ENCODE measurements around the gene MFSD2A. TPM values are rescaled to one million over a fixed set of nuclear protein-coding genes. Genes with fewer than 3 reads are reported as not detected.
A peak's percentile ranks its signal among the peaks of the same experiment; 100 is the strongest.

Gene MFSD2A
- total and polyA plus RNA-seq, 10 of the 15 experiments (the other 5 are each of a cell fraction or from before 2014, with no cell fraction given), result 0.84 to 30.1 (median 15.2) TPM

- Histone ChIP-seq H3K4me2 (ENCODE audit: control insufficient read depth, insufficient read depth) (peak overlapping the region; percentile 39), H3K36me3 (ENCODE audit: control insufficient read depth in 2 of 2, insufficient read depth in 2 of 2, low read length in 1 of 2) (peaks cover 5 to 8% of the 10 kb centered on the region in 2 experiments), H3K4me1 (ENCODE audit: control insufficient read depth, insufficient read depth, low read length) (peaks cover 22% of the 10 kb centered on the region), H2AFZ (ENCODE audit: control insufficient read depth, low read depth, low read length) (peak overlapping the region; percentile 39), H3K79me2 (ENCODE audit: control insufficient read depth, insufficient read depth, low read length) (peaks cover 33% of the 10 kb centered on the region), H3K27ac (ENCODE audit: control insufficient read depth, insufficient read depth) (peak overlapping the region; percentile 68), H4K20me1 (ENCODE audit: control insufficient read depth, insufficient read depth) (no peaks in the 10 kb centered on the region), H3K27me3 (replicated peaks in 1 of 2; ENCODE audit: control insufficient read depth in 2 of 2, insufficient read depth in 2 of 2, low read length in 1 of 2) (no peaks in the 10 kb centered on the region), H3K4me3 (peak overlapping the region; percentile 14; the same call in 1 of the 2 replicates), H3K9ac (ENCODE audit: control insufficient read depth, insufficient read depth, low read length) (peak overlapping the region; percentile 36), H3K9me3 (replicated peaks; ENCODE audit: control insufficient read depth, insufficient read depth, low read length) (no peaks in the 10 kb centered on the region)
- no peak for ATAC-seq
- 93% methylated on average over 12 of the region's 12 CpGs for WGBS (ENCODE audit: insufficient coverage, insufficient replicate concordance, low lambda C conversion rate, missing lambda C conversion rate)
- ChIA-PET CTCF (interaction anchor here (0.9 to 7.5 kb wide), 7 partner anchors 8 to 73 kb away, joined by 3 to 53 read pairs (median 8); partner anchors contain the start of gene MYCL), POLR2A (interaction anchor here (0.6 to 1.7 kb wide), 4 partner anchors 9 to 25 kb away, joined by 3 to 6 read pairs (median 3); no protein-coding TSS in a partner anchor), RAD21 (ENCODE audit: unreplicated experiment) (interaction anchor here (1.0 to 7.4 kb wide), 5 partner anchors 40 to 114 kb away, joined by 3 to 39 read pairs (median 6); partner anchors contain the start of gene CAP1), SMC1A (ENCODE audit: uncharacterized antibody, unreplicated experiment) (interaction anchor here (0.6 to 8.1 kb wide), 8 partner anchors 11 to 765 kb away, joined by 3 to 64 read pairs (median 6); partner anchors contain the start of gene CAP1)
- intact Hi-C loops (cut with micrococcal nuclease; ENCODE audit: unreplicated experiment), result no loop called here
- in situ Hi-C loops (cut with MboI), result no loop called here
- TF ChIP-seq IRF5 (IDR thresholded peaks at IDR 0.05; ENCODE audit: borderline replicate concordance), result no peak
- TF ChIP-seq USF1 (IDR thresholded peaks at IDR 0.05; ENCODE audit: borderline replicate concordance, extremely low read length, insufficient read depth, low read depth, low read length), result no peak
- no peak for TF ChIP-seq PAX5 (IDR thresholded peaks at IDR 0.05; ENCODE audit: borderline replicate concordance, low read depth, low read length)
- no peak for TF ChIP-seq CREM (IDR thresholded peaks at IDR 0.05; ENCODE audit: low read depth)
- TF ChIP-seq MXI1 (IDR thresholded peaks at IDR 0.05; ENCODE audit: low read depth, low read length), result no peak
- TF ChIP-seq YY1 (IDR thresholded peaks at IDR 0.05; ENCODE audit: low read depth, low read length), result no peak
- no peak for TF ChIP-seq IKZF1 (conservative IDR thresholded peaks at IDR 0.05)
- no peak for TF ChIP-seq HSF1 (IDR thresholded peaks at IDR 0.05; ENCODE audit: low read depth, low read length)
- TF ChIP-seq PAX8 (IDR thresholded peaks at IDR 0.05), result no peak
- no peak for TF ChIP-seq NBN (IDR thresholded peaks at IDR 0.05)
- no peak for TF ChIP-seq EED (IDR thresholded peaks at IDR 0.05; ENCODE audit: low read depth)
- TF ChIP-seq SP1 (IDR thresholded peaks at IDR 0.05; ENCODE audit: low read depth, low read length), result no peak
- TF ChIP-seq MLLT1 (IDR thresholded peaks at IDR 0.05), result no peak
- no TSS peak for BruUV-seq (replicated peaks)
- DNase-seq (ENCODE audit: low read depth, low spot score), result no peak
- no peak for FAIRE-seq
These were observed 4.8 kb downstream of the MFSD2A start for GRCh38 chr1:39959651-39960333.

All from GM12878 (cell line).